ENCODE results near the gene ATP1B1.
"Not testable (repeated sequence)": the region's sequence is repeated elsewhere in the genome, so short reads cannot be mapped to it uniquely, and the experiment has no call there.

ATP1B1 gene

GRCh38 chr1:169143984-169144383, 37.5 kb downstream of the ATP1B1 start:
- no peak for DNase-seq

- no peak for DNase-seq
Measured at GRCh38 chr1:169144941-169145626, 38.6 kb downstream of the ATP1B1 start.

GRCh38 chr1:169146576-169147214, 40.2 kb downstream of the ATP1B1 start:
- no peak for DNase-seq

GRCh38 chr1:169148472-169149252, 42.2 kb downstream of the ATP1B1 start:
- DNase-seq, result no peak

- DNase-seq, result peak; percentile 10
Measured at GRCh38 chr1:169149555-169150286, 43.2 kb downstream of the ATP1B1 start.

- no peak for DNase-seq
Measured at GRCh38 chr1:169150641-169151337, 44.3 kb downstream of the ATP1B1 start.

GRCh38 chr1:169151338-169151837, 44.9 kb downstream of the ATP1B1 start:
- no peak for DNase-seq

GRCh38 chr1:169155675-169156074, 49.2 kb downstream of the ATP1B1 start:
- DNase-seq, result no peak

GRCh38 chr1:169156580-169156979, 50.1 kb downstream of the ATP1B1 start:
- no peak for DNase-seq

- no peak for DNase-seq
Measured at GRCh38 chr1:169160845-169161495, 54.5 kb downstream of the ATP1B1 start.

GRCh38 chr1:169161496-169162194, 55.2 kb downstream of the ATP1B1 start:
- DNase-seq, result peak; percentile 26

GRCh38 chr1:169163059-169163458, 56.6 kb downstream of the ATP1B1 start:
- no peak for DNase-seq

GRCh38 chr1:169175461-169175860, 69.0 kb downstream of the ATP1B1 start:
- peak; percentile 20 for DNase-seq

- not testable (repeated sequence) for DNase-seq
Measured at GRCh38 chr1:169179431-169179830, 72.9 kb downstream of the ATP1B1 start.

- no peak for DNase-seq
Measured at GRCh38 chr1:169180174-169180573, 73.7 kb downstream of the ATP1B1 start.
